Prostate gland (tissue), 2 donors: ENCODE data around the gene GPER1.

ENCODE experiments used
- CTCF ChIP-seq, 4 experiments: fragments of 200-600 bp in 2 of 4; fragments of 450-650 bp in 2 of 4; sonication (generic) in 2 of 4; IDR thresholded peaks; 1 replicate in 3 of 4; 2 replicates in 1 of 4; pipeline ENCODE4 v1.5.1; 2016 to 2019; ENCODE audit warnings: antibody characterized with exemption in 4 of 4, mild to moderate bottlenecking in 2 of 4, moderate library complexity in 2 of 4
- POLR2A ChIP-seq: fragments of 450-650 bp; IDR thresholded peaks from one replicate; pipeline ENCODE4 v1.6.1; 2016; ENCODE audit warnings: antibody characterized with exemption, mild to moderate bottlenecking
- POLR2AphosphoS5 ChIP-seq: sonication (generic); formaldehyde crosslinking; IDR thresholded peaks from one replicate; pipeline ENCODE4 v1.6.1; 2017; ENCODE audit warnings: antibody characterized with exemption

- TF ChIP-seq CTCF (IDR thresholded peaks at IDR 0.05) (no peak), POLR2A (no peak), POLR2AphosphoS5 (no peak)
Measured at GRCh38 chr7:1106793-1107421, 19.0 kb downstream of the GPER1 start.
